GM21619 (cell line): ENCODE results near the gene TSPAN17.

Experiments
- ATAC-seq: cut with Tn5 transposase; IDR thresholded peaks from one replicate; pipeline ENCODE4 v1.9.1; 2021; ENCODE audit not compliant: unreplicated experiment

Gene TSPAN17

DNA sequence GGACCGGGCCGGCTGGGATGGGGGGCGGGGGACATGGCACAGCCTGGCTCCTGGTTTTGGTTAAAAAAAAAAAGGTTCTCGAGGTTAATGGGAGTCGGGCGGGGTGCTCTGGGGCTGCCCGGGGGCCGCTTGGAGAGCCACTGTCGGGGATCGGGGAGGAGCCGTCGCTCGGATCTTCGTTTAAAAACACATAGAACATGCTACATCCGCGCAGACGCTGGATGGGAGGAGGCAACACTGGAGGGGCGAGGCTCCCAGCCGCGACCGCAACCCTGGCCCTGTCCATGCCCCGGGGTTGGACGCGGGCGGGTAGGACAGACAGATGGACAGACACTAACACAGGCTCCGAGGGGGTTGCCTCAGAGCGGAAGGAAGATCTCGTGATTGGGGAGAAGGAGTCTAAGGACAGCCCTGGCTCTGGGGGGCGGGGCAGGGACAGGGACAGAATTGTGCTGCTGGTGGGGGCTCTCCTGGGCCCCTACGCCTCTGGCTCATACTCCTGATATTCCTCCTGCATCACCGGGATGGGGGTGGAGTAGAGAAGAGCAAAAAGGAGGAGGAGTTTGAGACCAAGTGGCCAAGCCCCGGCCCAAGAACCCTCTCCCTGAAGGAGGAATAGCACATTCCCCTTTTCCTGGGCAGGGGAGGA, 26.8 kb upstream of the TSPAN17 start:
- no peak for ATAC-seq

DNA sequence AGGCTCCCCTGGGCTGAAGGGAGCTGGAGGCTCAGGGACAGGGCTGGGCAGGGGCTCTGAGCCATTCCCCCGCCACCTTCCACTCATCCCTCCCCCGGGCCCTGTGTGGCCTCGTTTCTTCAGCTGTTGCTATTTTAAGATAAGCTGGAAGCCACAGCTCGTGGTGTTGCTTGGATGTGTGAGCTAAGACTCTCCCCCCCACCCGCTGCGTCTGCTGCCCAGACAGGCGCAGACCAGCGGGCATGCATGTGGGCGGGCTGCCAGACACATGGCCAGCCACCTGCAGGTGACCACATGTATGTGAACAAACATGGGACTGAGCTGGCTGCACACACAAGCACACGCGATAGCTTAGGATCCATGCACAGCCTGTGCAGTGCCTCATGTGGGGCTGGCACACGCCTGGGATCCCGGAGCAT, 25.6 kb upstream of the TSPAN17 start:
- ATAC-seq = no peak

DNA sequence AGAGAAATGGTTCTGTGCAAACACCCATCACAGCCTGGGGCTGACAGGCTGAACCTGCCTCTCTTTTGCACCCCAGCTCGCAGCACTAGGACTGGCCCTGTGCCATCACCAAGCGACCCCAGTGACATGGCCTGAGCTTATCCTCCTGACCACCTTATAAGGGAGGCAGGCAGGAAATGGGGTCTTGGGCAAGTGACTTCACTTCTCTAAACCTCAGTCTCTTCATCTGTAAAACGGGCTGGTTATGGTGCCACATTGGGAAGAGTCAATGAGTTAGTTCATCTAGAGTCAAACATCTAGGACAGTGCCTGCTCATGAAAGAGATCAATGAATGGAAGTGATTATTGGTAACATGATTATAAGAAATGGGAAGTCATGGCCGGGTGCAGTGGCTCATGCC, 23.1 kb upstream of the TSPAN17 start:
- no peak for ATAC-seq

DNA sequence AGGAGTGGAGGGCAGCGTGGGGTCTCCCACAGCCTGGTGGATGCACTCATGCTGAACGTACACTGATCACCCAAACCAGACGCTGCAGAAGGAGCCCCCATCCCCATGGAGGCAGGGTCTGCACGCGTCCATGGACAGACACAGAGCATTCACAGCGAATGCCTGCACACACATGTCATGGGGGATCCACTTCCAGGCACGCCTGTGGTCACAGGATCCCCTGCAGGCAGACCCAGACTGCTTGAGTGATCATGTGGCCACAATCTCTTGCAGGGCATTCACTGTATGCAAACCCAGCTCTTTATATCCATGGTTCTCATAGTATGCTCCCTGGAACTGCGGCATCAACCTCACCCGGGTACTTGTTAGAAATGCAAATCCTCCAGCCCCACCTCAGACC, 22.3 kb upstream of the TSPAN17 start:
- no peak for ATAC-seq

DNA sequence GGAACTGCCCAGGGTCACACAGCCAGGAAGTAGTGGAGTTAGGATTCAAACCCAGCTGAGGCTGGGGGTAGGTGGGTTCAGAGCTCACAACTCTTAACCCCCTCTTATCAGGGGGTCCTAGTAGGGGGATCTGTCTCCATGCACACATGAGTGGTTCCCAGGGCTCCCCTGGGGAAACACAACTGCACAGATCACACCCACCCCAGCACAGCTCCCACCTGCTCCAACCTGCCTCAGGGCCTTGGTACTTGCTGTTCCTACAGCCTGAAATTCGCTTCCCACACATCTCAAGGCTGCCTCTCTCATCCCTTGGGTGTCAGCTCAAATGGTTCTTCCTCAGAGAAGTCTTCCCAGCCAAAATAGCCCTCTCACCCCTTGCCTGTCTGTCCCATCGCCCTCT, 21.8 kb upstream of the TSPAN17 start:
- no peak for ATAC-seq

DNA sequence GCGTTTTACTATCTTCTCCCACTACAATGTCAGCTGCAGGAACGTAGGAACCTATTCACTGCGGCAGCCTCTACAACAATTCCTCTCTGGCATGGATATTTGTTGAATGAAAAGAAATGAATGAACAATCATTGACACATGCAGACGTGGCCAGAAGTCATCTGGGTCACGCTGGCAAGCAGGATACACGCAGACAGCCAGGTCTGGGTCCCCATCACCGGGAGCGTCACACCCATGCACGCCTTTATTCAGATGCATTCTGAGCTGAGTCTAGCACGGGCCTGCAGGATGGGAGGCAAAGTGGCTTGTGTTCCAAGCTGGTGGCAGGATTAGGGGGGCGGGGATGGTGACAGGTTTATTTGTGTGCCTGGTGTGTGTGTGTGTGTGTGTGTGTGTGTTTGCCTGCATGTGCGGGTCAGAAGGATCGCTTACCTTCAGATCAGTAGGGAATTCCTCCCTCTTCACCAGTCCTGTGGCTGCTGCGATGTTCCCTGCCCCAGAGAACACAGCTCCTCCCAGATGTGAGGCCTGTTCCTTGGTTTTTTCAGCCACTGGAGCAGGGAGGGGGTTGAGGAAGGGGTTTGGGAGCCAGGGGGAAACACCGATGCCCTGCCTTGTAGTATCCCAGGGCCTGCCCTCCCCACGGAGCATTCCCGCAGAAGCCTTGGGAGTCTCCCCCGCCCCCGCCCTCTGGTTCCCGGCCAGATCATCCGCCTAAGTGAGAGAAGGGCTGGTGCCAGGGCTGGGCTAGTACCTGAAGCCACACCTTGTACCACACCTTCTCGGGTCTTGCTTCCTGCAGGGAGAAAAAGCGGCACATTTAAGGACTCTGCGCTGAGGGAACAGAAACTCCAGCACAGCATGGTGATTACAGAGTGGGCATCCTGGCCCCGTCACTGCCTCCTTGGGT, 21.1 kb upstream of the TSPAN17 start:
- ATAC-seq = no peak

DNA sequence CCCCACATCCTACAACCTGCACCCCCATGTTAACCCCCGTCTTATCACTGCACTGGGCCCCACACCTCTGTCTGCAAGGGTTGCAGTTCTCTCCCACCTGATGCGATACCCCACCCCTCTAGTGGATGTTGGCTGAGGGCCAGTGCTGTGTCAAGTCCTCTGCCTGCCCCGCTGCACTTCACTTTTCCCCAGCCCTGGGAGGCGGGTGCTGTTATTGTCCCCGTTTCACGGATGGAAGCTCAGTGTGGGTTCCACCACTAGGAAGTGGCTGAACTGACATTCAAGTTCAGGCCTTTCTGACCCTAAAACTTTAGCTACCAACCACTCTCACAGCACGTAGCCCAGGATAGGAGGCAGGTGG, 20.4 kb upstream of the TSPAN17 start:
- no peak for ATAC-seq

DNA sequence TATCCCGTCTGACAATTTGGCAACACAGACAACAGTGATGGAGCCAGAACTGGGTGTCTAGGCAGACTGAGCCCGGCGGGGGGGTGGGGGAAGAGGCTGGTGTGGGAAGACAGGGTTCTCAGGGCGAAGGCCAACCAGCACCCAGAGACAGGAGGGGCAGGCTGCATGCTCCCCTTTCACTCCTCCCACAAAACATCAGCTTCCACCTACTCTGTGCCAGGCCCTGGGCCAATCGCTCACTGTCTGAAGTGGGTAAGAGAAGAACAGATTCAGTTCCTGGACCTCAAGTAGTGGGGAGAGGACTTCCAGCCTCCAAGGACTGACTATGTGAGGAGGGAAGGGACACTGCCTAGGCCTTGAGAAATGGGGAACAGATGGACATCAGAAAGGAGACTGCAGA, 19.7 kb upstream of the TSPAN17 start:
- no peak for ATAC-seq

DNA sequence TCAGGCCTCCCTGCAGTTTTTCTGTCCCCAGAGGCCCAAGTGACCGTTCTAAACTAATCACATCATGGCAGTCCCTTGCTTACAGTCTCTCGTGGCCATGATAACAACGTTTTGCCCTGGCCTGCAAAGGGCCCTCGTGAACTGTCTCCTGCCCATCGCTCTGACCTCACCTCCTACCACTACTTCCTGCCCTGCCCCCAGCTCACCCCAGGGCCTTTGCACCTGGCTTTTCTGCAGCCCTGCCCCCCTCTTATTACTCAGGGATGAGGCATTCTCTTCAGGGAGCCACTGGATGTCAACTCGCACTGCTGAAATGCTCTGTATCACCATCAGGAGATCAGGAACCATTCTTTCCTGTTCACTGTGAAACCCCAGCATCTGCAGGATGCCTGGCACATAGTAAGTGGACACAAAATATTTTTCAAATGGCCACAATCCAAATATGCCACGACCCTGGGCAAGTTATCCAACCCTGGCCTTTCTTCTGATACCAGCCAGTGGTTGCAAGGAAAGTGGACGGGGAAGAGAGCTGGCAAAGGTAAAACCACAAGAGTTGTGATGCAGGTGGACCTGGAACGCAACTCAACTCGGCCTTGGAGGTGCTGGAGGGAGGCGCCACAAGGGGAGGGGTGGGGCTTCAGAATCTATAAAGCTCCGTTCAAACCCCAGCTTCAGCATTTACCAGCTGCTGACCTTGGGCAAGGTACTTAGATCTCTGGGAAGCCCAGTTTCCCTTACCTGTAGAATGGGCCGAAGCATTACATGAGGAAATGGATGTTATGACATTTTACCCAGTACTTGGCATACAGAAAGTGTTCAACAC, 18.7 kb upstream of the TSPAN17 start:
- ATAC-seq = no peak

DNA sequence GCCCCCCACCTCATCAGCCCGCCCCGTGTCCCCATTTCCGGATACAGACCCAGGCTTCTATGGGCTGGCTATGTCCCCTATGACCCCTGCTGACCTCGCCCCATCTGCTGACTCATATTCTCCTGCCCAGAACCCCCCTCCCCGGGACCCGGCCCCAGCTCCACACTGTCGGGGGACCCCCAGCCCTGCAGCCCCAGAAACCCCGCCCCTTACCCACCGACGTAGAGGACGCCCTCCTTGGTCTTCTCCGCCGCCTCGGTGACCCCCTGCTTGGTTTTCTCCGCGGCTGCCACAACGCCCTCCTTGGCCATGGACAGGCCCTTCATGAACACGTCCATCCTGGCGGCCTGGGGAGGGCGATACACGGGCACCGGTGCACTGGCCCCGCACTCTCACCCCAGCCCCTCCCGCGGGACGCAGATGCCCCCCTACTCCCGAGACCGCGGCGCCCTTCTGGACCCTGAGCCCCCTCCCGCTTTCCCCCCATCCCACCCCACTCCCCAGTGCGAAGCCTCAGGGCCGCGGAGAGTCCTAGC, 17.9 kb upstream of the TSPAN17 start:
- no peak for ATAC-seq

DNA sequence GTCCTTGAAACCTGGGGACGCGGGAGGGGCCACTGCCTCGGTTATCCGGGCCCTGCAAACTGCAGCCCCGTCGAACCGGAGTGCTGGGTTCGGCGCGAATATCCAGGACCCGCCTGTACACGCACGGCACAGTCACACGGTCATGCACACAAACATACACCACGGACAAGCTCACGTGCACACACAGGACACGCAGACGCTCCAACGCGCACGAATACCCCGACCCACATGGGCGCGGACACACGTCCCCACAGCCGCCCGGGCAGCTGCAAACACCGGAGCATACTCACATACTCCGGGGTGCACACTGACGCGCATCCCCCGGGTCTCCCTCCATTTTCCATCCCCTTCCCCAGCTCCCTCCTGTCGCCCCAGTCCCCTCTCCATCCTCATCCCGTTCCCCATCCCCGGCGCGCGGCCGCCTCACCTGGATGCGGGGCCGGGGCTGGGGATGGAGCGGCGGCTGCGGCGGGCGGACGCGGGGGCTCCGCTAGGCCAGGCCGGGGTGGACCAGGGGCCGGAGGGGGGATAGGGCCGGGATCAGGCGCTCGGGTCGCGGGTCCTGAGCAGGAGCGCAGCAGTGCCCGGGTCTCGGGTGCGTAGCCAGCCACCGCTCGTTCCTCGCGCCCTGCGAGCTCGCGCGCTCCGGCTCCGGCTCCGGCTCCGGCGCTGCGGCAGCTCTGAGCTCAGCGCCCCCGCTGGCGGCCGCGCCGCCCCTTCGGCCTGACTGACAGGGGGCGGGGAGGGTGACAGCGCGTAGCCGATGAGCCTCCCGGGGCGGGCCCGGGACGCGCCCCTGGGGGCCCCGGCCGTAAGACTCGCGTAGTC, 17.2 kb upstream of the TSPAN17 start, which contains the start of the genes EIF4E1B and SNCB:
Gene EIF4E1B (plus strand): TSS at position 823 of the 828 bp plus-strand sequence. CDS start 12,113 bp downstream, outside the sequence.
Gene SNCB (minus strand): TSS at position 682 of the 828 bp plus-strand sequence. CDS start 880 bp downstream, outside the sequence.
- peak; percentile 83 for ATAC-seq

DNA sequence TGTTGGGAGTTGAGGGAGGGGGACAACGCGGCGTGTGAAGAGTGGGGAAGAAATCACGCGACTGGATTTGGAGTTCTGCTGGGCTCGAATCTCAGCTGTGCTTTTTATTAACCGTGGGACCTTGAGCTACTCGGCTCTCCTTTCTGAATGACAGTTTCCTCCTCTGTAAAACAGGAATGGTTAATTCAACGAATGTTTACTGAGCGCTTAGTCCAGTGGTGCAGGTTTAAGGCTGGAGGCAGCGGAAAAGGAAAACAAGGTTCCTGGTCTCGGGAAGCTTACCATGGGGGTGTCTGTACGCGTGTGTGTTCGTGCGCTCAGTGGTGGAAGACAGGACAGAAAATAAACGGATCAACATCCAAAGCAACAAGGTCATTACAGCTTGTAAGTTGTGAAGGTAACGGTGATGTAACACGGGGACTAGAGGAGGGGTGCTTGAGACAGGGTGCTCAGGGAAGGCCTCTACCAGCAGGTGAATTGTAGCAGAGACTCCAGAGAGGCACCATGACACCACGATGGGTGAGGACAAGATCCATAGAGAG, 16.5 kb upstream of the TSPAN17 start:
- ATAC-seq = no peak

DNA sequence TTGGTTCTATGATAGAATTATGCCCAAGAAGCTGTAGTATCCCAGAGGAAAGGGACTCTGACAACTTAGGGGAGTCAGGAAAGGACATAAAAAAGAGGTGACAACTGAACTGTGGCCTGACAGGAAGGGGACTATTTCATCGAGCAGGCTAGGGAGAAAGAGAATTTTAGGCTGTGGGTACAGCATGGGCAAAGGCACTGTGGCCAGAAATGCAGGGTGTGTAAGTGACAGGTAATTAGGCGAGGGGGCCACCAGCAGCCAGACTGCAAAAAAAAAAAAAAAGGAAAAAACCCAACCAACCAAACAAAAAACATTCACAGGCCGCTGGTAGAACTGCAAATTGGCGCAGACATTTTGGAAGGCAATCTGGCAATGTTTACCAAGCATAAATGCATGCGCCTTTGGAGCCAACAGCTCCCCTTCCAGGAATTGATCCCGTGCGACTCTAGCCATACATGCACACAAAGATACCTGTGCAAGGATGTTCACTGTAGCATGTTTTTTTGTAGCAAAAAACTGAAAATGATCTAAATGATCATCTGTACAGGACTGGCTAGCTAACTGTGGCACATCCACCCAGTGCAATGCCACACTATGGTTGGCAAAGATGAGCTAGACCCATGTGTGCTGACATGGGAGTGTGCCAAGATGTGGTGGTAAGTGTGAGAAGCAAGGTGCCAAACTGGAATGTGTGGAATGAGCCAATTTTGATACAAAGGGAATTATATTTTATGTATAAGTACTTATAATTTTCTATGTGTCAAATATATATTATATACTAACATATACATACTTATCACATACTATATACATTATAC, 15.7 kb upstream of the TSPAN17 start:
- ATAC-seq = no peak

DNA sequence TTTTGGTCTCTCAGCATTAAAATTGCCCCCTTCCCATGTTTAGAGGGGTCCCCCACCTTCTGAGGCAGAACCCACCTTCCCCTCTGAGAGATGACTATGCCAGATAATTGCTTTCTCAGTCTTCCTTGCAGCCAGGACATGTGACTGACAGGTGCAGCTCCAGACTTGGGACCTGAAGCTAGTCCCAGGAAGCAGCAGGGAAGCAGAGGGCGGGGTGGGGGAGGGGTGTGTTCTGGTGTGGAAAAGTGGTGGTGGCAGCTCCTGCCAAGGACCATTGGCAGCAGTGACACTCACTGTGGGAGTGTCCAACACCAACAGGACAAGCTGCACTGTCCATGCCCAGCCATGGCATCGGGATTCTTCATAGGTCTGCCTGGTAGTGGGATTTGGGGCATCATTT, 14.5 kb upstream of the TSPAN17 start:
- ATAC-seq = no peak

DNA sequence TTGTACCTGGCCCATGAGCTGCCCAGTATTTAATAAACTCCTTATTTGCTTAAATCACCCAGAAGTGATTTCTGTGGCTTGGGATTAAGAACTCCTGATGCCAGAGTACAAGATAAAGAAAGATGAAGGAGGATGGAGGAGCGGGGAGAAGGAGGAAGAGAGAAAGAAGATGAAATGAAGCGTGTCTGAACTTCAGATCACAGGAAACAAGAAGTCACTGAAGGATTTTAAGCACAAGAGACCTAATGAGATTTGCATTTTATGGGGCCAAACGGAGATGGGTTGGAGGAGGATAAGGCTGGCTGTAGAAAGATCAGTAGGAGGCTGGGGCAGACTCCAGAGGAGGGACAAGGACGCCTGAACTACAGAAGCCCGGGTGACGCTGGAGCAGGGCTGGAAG, 13.7 kb upstream of the TSPAN17 start:
- no peak for ATAC-seq

DNA sequence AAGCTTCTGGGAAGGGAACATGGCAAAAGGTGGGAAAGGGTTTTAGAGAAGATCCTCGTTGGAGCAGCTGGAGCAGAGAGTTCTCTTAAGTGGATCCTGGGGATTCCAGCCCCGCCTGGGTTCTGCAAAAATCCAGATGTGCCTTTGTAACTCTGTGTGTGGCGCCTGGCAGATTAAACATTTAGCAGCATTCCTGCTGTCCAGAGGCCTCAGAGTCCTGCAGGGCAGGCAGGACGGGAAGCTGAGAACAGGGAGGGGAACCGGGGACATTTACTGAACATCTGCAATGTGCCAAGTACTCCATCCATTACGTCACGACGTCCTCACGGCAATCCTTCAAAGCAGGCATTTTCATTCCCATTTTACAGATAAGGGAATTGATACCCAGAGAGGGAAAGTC, 10.9 kb upstream of the TSPAN17 start:
- no peak for ATAC-seq

DNA sequence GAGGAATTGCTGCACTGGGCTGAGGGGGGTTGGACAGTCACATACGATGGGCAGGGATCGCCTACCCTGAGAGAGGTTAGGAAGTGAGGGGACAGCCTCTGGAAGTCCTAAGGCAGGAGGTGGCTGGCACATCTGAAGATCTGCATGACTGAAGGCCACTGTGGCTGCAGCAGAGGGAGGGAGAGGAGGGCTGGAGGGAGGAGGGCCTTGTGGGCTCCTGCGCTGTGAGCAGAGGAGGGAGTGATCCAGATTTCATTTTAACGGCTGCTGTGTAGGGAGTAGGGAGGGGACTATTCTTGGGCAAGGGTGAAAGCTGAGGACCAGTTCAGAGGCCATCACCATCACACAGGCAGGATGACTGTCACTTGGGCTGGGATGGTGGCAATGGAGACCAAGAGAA, 9.7 kb upstream of the TSPAN17 start:
- ATAC-seq = no peak

DNA sequence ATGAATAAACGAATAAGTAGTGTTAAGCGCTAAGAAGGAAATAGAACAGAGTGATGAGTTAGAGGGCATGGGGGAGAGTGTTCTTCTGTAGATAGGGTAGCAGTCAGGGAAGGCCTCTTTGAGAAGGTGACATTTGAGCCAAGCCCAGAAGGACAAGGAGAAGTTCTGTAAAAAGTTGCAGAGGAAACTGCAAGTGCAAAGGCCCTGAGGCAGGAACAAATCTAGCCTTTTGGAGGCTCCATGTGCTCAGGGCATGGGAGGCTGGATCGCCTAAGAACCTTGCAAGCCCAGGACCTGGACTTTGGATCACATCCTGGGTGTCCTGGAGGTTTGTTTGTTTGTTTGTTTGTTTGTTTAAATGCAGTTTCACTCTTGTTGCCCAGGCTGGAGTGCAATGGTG, 8.8 kb upstream of the TSPAN17 start:
- no peak for ATAC-seq

DNA sequence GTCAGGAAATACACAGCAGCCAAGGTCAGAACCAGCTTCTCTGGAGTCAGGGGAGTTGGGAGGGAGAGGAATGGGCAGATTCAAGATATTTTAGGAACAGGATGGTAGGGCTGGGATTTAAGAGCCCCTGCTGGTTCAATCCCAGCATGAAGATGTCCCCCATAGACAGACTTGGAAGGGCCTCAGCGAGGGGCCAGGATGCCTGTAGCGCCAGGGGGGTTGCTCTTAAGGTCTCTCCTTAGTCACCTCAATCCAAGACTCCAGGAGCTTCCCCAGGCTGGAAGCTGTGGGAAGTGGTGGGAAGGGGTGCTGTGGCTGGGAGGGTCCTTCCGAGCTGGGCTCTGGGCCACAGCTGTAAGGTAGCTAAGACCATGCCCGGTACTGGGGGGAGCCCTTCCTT, 8.1 kb upstream of the TSPAN17 start:
- ATAC-seq = no peak
